ENCODE results near the gene NCAN.
"Not testable (repeated sequence)": the region's sequence is repeated elsewhere in the genome, so short reads cannot be mapped to it uniquely, and the experiment has no call there.

Gene NCAN

DNA sequence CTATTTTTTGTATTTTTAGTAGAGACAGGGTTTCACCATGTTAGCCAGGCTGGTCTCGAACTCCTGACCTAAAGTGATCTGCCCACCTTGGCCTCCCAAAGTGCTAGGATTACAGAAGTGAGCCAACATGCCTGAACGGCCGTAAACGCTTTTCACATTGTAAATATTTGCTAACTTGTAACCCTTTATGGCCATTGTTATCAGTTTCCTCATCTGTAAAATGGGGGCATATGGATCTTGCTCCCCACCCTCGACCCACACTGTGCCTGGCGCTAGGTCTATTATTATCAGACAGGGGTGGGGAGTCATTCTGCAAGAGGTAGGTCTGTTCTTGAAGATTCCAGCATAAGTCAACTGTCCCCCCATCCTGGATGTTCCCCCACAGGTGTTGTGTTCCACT lies 11.9 kb downstream of the NCAN start:
- DNase-seq (ENCODE audit: low spot score), result no peak

DNA sequence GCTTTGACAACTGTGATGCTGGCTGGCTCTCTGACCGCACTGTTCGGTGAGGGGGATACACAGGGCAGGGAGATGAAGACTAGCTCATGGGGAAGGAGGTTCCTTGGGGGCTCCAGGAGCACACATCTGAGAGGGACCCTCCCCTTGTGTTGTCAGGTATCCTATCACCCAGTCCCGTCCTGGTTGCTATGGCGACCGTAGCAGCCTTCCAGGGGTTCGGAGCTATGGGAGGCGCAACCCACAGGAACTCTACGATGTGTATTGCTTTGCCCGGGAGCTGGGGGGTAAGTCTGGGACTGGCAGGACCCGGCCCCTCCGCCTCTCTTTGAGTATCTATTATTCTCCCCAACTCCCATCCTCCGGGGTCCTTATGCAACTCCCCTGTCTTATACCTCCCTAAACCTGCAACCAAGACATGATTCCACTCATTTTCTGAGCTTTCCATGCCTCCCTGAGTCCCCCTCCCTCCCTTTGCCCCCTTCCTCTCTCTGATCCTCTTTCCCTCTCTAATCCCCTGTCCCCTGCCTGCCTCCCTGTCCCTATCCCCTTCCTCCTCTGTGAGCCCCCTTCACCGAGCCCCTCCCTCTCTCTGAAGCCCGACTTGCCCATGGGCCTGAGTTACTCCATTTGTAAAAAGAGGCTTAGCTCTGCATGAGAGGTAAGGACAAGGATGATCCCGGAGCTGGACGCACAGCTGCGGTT lies 12.5 kb downstream of the NCAN start:
- no peak for DNase-seq (ENCODE audit: low spot score)

DNA sequence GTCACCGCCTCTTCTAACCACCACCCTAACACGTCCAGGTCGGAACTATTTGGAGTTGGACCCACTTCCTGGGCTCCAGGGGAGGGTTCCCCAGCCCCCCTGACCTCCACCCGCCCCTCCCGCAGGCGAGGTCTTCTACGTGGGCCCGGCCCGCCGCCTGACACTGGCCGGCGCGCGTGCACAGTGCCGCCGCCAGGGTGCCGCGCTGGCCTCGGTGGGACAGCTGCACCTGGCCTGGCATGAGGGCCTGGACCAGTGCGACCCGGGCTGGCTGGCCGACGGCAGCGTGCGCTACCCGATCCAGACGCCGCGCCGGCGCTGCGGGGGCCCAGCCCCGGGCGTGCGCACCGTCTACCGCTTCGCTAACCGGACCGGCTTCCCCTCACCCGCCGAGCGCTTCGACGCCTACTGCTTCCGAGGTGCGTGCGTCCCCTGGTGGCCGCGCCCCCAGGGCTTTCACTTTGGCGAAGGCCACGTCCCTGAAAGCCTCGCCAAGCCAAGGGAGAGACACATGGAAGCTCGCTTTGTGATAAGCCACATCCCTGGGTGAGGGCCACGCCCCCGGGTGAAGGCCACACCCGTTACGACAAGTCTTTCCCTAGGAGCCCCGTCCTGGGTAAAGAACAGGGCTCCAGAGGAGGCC lies 13.2 kb downstream of the NCAN start:
- no peak for DNase-seq (ENCODE audit: low spot score)

DNA sequence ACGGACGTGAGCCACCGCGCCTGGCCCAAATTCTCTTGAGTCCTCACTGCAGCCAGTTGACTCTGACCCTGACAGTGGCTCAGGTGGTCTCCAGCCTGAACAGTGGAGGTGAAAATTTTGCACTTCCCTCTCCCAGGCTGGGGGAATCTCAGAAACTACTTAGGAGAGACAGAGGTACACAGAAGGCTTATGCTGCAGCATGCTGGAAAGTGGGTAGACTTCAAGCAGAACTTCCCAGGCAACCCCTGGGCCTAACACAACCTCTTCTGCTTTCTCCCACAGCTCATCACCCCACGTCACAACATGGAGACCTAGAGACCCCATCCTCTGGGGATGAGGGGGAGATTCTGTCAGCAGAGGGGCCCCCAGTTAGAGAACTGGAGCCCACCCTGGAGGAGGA lies 14.4 kb downstream of the NCAN start:
- no peak for DNase-seq (ENCODE audit: low spot score)

DNA sequence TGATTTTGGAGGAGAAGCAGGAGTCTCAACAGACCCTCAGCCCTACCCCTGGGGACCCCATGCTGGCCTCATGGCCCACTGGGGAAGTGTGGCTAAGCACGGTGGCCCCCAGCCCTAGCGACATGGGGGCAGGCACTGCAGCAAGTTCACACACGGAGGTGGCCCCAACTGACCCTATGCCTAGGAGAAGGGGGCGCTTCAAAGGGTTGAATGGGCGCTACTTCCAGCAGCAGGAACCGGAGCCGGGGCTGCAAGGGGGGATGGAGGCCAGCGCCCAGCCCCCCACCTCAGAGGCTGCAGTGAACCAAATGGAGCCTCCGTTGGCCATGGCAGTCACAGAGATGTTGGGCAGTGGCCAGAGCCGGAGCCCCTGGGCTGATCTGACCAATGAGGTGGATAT lies 14.9 kb downstream of the NCAN start:
- DNase-seq (ENCODE audit: low spot score), result no peak

DNA sequence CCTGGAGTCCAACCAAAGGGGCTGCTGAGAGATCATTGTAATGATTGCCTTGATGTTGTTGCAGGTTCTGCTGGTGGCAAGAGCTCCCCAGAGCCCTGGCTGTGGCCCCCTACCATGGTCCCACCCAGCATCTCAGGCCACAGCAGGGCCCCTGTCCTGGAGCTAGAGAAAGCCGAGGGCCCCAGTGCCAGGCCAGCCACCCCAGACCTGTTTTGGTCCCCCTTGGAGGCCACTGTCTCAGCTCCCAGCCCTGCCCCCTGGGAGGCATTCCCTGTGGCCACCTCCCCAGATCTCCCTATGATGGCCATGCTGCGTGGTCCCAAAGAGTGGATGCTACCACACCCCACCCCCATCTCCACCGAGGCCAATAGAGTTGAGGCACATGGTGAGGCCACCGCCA lies 15.5 kb downstream of the NCAN start:
- DNase-seq (ENCODE audit: low spot score), result no peak

DNA sequence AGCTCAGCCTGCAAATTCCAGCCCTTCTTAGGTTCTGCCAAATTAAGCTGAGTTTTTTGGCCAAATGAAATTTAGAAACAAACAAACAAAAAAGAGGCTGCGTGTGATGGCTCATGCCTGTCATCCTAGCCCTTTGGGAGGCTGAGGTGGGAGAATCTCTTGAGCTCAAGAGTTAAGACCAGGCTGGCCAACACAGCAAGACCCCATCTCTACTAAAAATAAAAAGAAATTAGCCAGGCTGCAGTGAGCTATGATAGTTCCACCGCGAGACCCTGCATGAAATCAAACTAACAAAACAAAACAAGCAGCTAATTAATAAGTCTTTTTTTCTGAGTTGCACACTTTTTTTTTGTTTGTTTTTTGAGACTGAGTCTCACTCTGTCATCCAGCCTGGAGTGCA lies 17.9 kb downstream of the NCAN start:
- DNase-seq (ENCODE audit: low spot score), result no peak

DNA sequence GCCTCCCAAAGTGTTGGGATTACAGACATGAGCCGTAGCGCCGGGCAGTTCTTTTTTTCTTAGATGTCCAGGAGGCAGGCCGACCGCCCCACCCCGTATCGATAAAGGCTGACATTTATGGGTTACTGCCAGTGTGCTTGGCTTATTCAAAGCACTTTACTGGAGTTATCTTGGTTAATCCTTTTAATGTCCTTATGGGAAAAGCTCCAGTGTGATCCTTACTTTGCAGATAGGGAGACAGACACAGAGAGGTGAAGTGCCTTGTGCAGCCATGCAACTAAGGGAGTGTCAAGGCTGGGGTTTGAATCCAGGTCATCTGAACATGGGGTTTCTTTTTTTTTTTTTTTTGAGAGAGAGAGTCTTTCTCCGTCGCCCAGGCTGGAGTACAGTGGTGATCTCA lies 19.2 kb downstream of the NCAN start:
- DNase-seq (ENCODE audit: low spot score), result no peak

DNA sequence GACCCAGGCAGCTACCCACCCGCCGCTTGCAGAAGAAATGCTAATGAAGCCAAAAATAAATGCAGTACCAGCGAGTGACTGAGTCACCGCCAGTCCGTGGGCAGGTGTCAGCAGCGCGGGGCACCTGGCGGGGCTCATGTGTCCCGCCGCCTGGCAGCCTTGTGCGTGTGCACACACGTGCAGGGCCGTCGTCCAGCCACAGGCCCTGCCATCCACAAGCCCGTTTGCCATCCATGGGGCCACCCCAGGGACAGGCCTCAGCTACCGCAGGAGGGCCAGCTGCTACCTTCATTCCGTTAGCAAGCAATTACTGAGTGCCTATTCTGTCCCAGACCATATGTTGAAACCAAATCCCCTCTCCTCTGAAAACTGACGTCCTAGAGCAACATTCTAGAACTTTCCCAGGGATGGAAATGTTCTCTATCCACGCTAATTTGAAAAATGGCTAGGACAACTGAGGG lies 20.5 kb downstream of the NCAN start:
- DNase-seq (ENCODE audit: low spot score), result no peak

DNA sequence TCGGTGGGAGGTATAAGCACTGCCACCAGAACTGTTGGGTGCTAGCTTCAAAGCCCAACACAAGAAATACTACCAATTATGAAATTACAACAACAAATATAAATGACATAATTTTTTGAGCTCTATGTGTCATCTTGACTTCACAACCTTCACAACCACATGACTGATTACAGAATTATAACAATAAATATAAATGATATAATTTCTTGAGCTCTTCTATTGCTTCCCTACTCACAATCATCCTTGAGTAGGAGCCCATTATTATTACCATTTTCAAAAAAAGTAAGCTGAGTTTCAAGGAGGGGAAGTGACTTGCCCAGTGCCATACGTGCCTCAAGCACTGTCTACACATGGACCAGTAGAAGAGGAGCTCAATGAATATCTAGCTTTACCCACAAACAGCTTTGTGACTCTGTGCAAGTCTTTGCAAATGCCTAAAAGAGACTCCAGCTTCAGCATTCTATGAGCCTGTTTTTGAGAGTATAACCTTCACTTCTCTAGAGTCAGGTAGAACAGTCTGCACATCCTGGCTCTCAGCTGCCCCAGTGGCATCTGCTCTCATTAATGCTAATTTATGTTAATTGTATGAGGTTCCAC lies 22.6 kb downstream of the NCAN start:
- DNase-seq (ENCODE audit: low spot score), result no peak

DNA sequence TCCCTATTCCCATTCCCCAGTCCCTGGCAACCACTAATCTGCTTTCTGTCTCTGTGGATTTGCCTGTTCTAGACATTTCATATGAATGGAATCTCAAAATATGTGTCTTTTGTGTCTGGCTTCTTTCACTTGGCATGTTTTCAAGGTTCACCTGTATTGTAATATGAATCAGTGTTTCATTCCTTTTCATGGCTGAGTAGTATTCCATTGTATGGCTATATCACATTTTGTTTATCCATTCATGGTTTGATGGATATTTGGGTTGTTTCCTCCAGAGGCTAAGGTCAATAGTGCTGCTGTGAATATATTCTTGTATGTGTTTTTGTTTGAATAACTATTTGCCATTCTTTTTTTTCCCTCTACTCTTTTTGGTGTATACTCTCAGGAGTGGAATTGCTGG lies 24.4 kb downstream of the NCAN start:
- no peak for DNase-seq (ENCODE audit: low spot score)

DNA sequence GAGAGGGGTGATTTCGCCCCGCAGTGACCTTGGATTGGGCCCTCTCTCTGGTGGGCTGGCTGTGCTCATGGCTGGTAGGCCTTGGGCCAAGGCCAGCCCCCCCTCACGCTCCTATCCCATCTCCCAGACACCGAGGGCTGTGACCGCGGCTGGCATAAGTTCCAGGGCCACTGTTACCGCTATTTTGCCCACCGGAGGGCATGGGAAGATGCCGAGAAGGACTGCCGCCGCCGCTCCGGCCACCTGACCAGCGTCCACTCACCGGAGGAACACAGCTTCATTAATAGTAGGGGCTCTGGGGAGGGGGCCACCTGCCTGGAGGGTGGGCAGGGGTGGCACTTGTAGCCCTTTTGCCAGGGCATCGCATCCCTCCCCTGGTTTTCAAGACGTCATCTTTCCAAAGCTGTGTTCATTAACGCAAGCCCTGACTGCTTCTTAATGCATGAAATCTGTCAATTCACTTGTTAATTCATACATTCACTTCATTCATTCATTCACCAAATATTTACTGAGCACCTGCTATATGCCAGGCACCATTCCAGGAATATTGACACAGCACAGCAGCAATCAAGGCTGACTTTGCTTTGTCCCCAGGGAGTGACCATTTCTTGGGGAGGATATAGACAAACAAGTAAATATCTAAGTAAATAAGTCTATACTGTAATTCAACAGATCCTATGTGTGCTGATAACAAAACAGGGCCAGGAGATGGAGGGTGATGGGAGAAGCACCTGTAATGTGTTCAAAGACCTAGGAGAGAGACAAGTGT lies 26.6 kb downstream of the NCAN start:
- DNase-seq (ENCODE audit: low spot score), result no peak

DNA sequence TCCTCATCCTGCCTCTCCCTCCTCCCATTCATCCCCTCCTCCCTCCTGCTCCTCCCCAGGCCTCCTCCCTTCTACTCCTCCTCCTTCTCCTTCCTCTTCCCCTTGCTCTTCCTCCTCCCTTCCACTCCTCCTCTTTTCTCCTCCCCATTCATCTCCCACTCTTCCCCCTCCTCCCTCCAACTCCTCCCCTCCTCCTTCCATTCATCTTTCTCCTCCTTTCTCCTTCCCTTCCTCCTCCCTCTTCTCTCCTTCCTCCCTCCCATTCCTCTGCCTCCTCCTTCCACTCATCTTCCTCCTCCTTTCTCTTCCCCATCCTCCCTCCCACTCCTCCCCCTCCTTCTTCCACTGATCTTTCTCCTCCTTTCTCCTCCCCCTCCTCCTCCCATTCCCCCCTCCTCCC lies 27.9 kb downstream of the NCAN start:
- no peak for DNase-seq (ENCODE audit: low spot score)

DNA sequence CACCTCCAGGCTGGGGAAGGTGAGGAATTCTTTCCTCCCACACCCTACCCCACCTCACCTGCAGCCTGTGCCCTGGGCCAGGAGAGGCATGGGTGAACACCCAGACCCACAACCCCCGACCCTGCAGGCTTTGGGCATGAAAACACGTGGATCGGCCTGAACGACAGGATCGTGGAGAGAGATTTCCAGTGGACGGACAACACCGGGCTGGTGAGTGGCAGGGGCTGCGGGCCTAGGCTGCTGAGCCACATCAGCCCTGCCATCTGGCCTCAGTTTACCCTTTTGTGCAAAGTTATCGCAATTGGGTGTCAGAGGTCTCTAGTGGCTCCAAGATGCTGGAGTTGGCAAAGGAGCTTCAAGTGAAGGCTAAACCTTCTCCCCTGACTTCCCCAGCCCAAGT lies 28.7 kb downstream of the NCAN start:
- DNase-seq (ENCODE audit: low spot score), result no peak

DNA sequence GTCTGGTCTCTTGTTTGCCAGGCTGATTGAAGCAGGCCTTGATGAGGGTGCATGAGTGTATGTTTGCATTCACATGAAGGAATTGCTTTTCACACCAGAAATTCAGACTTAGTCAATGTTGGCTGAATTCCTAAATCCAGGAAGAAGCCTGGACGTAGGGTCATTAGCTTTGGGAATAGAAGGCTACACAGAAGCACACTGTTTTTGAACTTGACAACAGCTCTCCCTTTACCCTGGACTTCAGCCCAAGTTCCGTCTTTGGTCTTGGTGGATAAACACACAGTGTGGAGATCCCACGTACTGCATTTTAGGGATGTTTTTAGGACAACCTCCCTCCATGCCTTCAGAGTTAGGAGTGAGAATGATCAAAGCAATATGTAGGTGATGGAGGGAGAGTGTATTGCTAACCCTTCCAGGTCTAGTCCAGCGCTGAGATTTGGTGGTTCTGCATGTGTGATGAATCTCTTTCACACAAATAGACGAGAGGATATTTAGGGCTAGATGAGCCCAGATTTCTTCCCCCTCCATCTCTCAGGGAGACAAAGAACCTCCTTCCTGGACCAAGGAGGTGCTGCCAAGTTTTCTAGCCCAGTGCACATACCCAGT lies 38.5 kb downstream of the NCAN start:
- DNase-seq (ENCODE audit: low spot score), result no peak

DNA sequence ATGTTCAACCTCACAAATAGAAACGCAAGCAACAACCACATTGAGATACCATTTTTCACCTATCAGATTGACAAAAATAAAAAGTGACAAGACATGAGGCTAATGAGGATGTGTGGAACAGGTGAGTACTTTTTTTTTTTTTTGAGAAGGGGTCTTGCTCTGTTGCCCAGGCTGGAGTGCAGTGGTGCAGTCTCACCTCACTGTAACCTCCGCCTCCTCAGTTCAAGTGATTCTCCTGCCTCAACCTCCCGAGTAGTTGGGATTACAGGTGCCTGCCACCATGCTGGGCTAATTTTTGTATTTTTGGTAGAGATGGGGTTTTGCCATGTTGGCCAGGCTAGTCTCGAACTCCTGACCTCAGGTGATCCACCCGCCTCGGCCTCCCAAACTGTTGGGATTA lies 41.7 kb downstream of the NCAN start:
- DNase-seq (ENCODE audit: low spot score), result not testable (repeated sequence)

DNA sequence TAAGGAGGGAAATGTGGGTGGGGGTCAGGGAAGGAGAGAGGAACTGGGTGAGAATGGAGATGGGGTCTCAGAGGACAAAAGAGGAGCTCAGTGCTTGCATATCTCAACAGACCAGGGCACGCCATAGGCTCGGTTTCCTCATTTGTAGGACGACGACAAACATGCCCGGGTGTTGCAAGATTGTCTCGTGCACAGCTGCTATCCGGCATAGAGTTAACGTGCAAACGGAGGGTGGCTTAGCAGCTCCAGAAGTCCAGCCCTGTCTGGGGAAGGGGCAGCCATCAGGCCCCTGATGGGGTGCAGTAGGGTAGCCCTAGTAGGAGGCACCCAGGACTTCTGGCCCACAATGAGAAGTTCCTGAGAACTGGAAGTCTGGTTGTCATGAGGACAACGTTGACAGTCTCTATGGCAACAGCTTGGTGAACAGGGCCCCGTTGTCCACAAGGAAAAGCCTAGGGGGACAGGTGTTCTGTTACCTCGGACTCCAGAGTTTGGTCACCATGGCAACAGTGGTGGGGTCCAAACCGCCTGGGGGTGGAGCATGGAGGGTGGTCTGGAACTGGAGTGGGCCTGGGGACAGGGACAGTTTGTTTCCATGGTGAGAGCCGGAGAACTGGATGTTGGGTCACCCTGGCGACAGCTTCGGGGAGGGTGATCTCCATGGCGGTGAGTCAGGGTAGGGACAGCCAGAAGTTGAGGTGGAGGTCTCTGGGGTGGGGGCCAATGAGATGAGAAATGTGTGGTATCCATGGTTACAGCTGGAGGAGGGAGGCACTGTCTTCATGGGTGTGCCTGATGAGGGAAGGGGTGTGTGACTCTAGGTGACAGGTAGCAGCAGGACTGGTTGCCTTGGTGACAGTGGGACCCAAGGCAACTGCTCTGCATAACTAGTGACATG lies 44.6 kb downstream of the NCAN start:
- DNase-seq (ENCODE audit: low spot score), result peak; percentile 56

DNA sequence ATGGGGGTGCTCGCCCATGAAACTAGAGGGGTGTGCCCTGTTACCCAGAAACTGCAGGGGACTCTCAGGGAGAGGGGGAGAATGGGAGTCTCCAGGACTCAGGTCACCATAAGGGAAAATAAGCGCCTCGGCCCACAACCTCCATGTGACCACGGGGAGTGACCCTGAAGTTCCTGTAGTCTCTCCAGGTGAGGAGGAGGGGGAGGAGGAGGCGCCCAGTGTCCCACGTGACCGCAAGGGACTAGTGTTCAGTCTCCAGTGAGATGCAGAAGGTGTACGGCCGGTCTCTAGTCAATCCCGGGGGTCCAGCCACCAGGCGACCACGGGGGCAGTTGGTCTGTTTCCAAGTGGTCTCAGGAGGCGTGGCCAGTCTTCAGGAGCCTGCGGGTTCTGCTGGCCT lies 45.4 kb downstream of the NCAN start:
- DNase-seq (ENCODE audit: low spot score), result no peak

DNA sequence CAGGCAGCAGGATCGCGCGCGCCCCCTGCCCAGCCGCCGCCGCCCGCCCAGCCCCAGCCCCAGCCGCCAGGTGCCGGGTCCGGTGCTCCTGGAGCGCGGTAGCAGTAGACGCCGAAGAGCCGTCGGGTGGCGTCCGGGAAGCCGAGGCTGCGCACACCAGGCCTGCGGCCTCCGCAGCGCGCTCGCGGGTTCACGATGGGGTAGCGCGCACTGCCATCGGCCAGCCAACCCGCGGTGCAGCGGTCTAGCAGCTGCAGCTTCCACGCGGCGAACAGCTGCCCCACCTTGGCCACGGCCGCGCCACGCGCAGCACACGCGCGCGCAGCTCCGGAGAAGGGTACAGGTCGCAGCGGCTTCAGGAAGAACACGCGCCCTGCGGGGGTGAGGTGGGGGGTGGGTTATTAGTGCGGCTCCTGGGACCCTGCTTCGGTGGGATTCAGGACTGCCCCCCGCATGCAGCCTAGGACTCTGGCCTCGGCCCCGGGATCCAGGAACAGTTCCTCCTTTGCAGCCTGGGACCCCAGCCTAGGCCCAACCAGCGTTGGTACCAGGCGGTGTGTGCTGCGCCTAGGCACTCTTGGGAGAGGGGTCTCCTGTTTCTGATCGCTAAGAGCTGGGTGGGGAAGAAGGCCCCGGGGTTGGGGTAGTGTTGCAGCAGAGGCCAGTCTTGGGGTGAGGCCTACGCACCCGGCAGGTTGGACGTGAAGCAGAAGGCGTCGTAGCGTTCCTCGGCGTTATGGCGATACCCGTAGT lies 46.3 kb downstream of the NCAN start:
- no peak for DNase-seq (ENCODE audit: low spot score)

All from SK-N-DZ (cell line).